HepG2 (cell line): Measurements from ENCODE around the gene BICRAL. TPM values are rescaled to one million over a fixed set of nuclear protein-coding genes. Genes with fewer than 3 reads are reported as not detected.
A peak's percentile ranks its signal among the peaks of the same experiment; 100 is the strongest.

ENCODE experiments used
- ARID3A ChIP-seq: IDR thresholded peaks from 2 replicates; pipeline ENCODE4 v1.6.1; 2012; ENCODE audit warnings: low read depth, low read length, improper control_type of control experiment
- DNMT1 ChIP-seq: sonication (generic); formaldehyde crosslinking; IDR thresholded peaks from 2 replicates; pipeline ENCODE4 v1.5.1; 2020; ENCODE audit warnings: mild to moderate bottlenecking, missing genetic modification reagents
- ELF4 ChIP-seq: sonication (generic); formaldehyde crosslinking; IDR thresholded peaks from 2 replicates; pipeline ENCODE4 v1.5.0; 2020; ENCODE audit warnings: missing genetic modification reagents, mild to moderate bottlenecking, moderate library complexity, borderline replicate concordance
- EZH2 ChIP-seq: conservative IDR thresholded peaks from 2 replicates; pipeline ENCODE4 v1.6.1; 2012; ENCODE audit warnings: mild to moderate bottlenecking, low read depth, low read length, moderate library complexity
- HOXA5 ChIP-seq: sonication (generic); formaldehyde crosslinking; IDR thresholded peaks from 2 replicates; pipeline ENCODE4 v1.4.0; 2020; ENCODE audit warnings: missing genetic modification reagents
- KAT7 ChIP-seq: IDR thresholded peaks from 2 replicates; pipeline ENCODE4 v1.6.1; 2018; ENCODE audit warnings: borderline replicate concordance, missing compliant biosample characterization
- SALL1 ChIP-seq: sonication (generic); formaldehyde crosslinking; IDR thresholded peaks from 2 replicates; pipeline ENCODE4 v1.8.0; 2022; ENCODE audit warnings: mild to moderate bottlenecking, missing genetic modification reagents
- SIN3A ChIP-seq: IDR thresholded peaks from 2 replicates; pipeline ENCODE4 v1.6.1; 2011; ENCODE audit warnings: low read depth, mild to moderate bottlenecking, control low read depth, low read length, borderline replicate concordance
- SNRNP70 ChIP-seq: fragments of 200-400 bp; formaldehyde crosslinking; IDR thresholded peaks from 2 replicates; pipeline ENCODE4 v1.6.1; 2017; ENCODE audit warnings: mild to moderate bottlenecking, low read depth, low read length, moderate library complexity
- SSRP1 ChIP-seq: IDR thresholded peaks from 2 replicates; pipeline ENCODE4 v1.6.1; 2016; ENCODE audit warnings: control low read depth
- TOPORS ChIP-seq: sonication (generic); formaldehyde crosslinking; IDR thresholded peaks from 2 replicates; pipeline ENCODE4 v1.8.0; 2023; ENCODE audit warnings: mild to moderate bottlenecking, missing genetic modification reagents
- ZMYM3 ChIP-seq: sonication (generic); formaldehyde crosslinking; IDR thresholded peaks from 2 replicates; pipeline ENCODE4 v1.5.1; 2020; ENCODE audit warnings: mild to moderate bottlenecking, missing genetic modification reagents
- ZNF687 ChIP-seq: sonication (generic); formaldehyde crosslinking; IDR thresholded peaks from 2 replicates; pipeline ENCODE4 v1.5.1; 2020; ENCODE audit warnings: mild to moderate bottlenecking, missing genetic modification reagents, moderate library complexity
- ZNF788 ChIP-seq: sonication (generic); formaldehyde crosslinking; IDR thresholded peaks from 2 replicates; pipeline ENCODE4 v1.5.0; 2020; ENCODE audit warnings: mild to moderate bottlenecking, missing genetic modification reagents, borderline replicate concordance
- ZSCAN12 ChIP-seq: sonication (generic); formaldehyde crosslinking; IDR thresholded peaks from 2 replicates; pipeline ENCODE4 v1.9.0; 2021; ENCODE audit warnings: mild to moderate bottlenecking, missing genetic modification reagents
- ZSCAN9 ChIP-seq: IDR thresholded peaks from 2 replicates; pipeline ENCODE4 v1.6.1; 2016; ENCODE audit warnings: borderline replicate concordance
- polyA plus RNA-seq, 8 experiments: library from polyadenylated mRNA; depleted of rRNA in 3 of 8; stranded (reverse) in 7 of 8; unstranded in 1 of 8; fragments of >200 nt; fragmentation: Illumina TruSeq in 4 of 8; extraction: Trizol in 4 of 8; gene quantifications; 2 replicates each; pipeline versions ENCODE4 v1.2.1 to v1.2.3, GENCODE V29; 2011 to 2016; ENCODE audit warnings: low read depth in 4 of 8, missing spikeins in 1 of 8, mixed read lengths in 1 of 8; ENCODE audit not compliant: insufficient read depth in 1 of 8
- total RNA-seq, 5 experiments: library from RNA; depleted of rRNA; stranded (reverse); fragments of >200 nt; fragmentation: Illumina TruSeq; extraction: Trizol; gene quantifications; 2 replicates each; pipeline ENCODE4 v1.2.3, GENCODE V29; 2016; ENCODE audit warnings: low read depth in 1 of 5
- TF ChIP-seq, protein P1 (sequence below): sonication (generic); formaldehyde crosslinking; IDR thresholded peaks from 2 replicates; pipeline ENCODE4 v1.4.0; 2020; ENCODE audit warnings: missing genetic modification reagents
- TF ChIP-seq, protein P2 (sequence below): IDR thresholded peaks from 2 replicates; pipeline ENCODE4 v1.6.1; 2016
- TF ChIP-seq, protein P3 (sequence below): sonication (generic); formaldehyde crosslinking; IDR thresholded peaks from 2 replicates; pipeline ENCODE4 v1.5.0; 2020; ENCODE audit warnings: mild to moderate bottlenecking, missing genetic modification reagents

The BICRAL gene
- total and polyA plus RNA-seq, 2 of the 13 experiments (the other 11 are each of a cell fraction or from before 2014, with no cell fraction given), result 5.0 to 13.5 TPM

DNA sequence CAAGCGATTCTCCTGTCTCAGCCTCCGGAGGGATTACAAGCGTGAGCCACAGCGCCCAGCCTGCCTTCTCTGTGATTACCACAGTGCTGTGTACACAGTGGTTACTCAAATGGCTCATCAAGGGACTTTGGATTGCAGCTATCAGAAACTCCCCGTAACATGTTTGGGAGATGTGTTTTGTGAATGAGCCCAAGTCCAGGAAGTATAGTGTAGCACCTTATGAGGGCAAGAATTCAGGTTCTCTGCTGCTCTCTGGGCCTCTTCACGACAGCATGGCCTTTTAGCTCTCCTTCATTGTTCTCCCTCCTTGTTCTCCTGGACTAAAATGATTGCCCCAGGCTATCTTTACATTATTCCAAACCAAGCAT is 63.5 kb downstream of the BICRAL start (continued):
- TF ChIP-seq SALL1, result peak; percentile 95
- peak; percentile 98 for TF ChIP-seq ZMYM3 (CRISPR knock-in tag)
- 0 out of 2 replicates have a peak, but pooled peaks have one; percentile 11 for TF ChIP-seq TOPORS (CRISPR knock-in tag)
- peak; percentile 98 for TF ChIP-seq ARID3A
- no peak for TF ChIP-seq SNRNP70
- TF ChIP-seq, protein P1, sequence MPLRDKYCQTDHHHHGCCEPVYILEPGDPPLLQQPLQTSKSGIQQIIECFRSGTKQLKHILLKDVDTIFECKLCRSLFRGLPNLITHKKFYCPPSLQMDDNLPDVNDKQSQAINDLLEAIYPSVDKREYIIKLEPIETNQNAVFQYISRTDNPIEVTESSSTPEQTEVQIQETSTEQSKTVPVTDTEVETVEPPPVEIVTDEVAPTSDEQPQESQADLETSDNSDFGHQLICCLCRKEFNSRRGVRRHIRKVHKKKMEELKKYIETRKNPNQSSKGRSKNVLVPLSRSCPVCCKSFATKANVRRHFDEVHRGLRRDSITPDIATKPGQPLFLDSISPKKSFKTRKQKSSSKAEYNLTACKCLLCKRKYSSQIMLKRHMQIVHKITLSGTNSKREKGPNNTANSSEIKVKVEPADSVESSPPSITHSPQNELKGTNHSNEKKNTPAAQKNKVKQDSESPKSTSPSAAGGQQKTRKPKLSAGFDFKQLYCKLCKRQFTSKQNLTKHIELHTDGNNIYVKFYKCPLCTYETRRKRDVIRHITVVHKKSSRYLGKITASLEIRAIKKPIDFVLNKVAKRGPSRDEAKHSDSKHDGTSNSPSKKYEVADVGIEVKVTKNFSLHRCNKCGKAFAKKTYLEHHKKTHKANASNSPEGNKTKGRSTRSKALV (CRISPR knock-in tag), result peak; percentile 42; the same call in 1 of the 2 replicates
- TF ChIP-seq DNMT1, result no peak
- TF ChIP-seq EZH2, result no peak
- TF ChIP-seq SIN3A, result no peak
- peak; percentile 62; the same call in 1 of the 2 replicates for TF ChIP-seq ZSCAN9 (CRISPR knock-in tag)
- 0 out of 2 replicates have a peak, but pooled peaks have one; percentile 58 for TF ChIP-seq ELF4 (CRISPR knock-in tag)
- TF ChIP-seq, protein P2, sequence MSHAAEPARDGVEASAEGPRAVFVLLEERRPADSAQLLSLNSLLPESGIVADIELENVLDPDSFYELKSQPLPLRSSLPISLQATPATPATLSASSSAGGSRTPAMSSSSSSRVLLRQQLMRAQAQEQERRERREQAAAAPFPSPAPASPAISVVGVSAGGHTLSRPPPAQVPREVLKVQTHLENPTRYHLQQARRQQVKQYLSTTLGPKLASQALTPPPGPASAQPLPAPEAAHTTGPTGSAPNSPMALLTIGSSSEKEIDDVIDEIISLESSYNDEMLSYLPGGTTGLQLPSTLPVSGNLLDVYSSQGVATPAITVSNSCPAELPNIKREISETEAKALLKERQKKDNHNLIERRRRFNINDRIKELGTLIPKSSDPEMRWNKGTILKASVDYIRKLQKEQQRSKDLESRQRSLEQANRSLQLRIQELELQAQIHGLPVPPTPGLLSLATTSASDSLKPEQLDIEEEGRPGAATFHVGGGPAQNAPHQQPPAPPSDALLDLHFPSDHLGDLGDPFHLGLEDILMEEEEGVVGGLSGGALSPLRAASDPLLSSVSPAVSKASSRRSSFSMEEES, result peak; percentile 68
- peak; percentile 73; the same call in 1 of the 2 replicates for TF ChIP-seq HOXA5 (CRISPR knock-in tag)
- peak; percentile 57; the same call in 1 of the 2 replicates for TF ChIP-seq ZSCAN12 (CRISPR knock-in tag)
- peak; percentile 69; the same call in 1 of the 2 replicates for TF ChIP-seq KAT7
- TF ChIP-seq, protein P3, sequence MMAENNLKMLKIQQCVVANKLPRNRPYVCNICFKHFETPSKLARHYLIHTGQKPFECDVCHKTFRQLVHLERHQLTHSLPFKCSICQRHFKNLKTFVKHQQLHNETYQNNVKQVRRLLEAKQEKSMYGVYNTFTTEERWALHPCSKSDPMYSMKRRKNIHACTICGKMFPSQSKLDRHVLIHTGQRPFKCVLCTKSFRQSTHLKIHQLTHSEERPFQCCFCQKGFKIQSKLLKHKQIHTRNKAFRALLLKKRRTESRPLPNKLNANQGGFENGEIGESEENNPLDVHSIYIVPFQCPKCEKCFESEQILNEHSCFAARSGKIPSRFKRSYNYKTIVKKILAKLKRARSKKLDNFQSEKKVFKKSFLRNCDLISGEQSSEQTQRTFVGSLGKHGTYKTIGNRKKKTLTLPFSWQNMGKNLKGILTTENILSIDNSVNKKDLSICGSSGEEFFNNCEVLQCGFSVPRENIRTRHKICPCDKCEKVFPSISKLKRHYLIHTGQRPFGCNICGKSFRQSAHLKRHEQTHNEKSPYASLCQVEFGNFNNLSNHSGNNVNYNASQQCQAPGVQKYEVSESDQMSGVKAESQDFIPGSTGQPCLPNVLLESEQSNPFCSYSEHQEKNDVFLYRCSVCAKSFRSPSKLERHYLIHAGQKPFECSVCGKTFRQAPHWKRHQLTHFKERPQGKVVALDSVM (CRISPR knock-in tag), result peak; percentile 99
- TF ChIP-seq ZNF687 (CRISPR knock-in tag), result peak; percentile 37
- peak; percentile 58; the same call in 1 of the 2 replicates for TF ChIP-seq SSRP1 (CRISPR knock-in tag)
- TF ChIP-seq ZNF788 (CRISPR knock-in tag), result peak; percentile 73; the same call in 1 of the 2 replicates
